ENCODE results near the gene C12orf42.

Gene C12orf42

GRCh38 chr12:103494051-103494733 is 1.6 kb downstream of the C12orf42 start:
- no peak for TF ChIP-seq TAF1 (IDR thresholded peaks at IDR 0.05; ENCODE audit: borderline replicate concordance, insufficient read depth, low read length)
- no peak for TF ChIP-seq REST (IDR thresholded peaks at IDR 0.05; ENCODE audit: insufficient read depth in 1 of 2, low read depth in 2 of 2, low read length in 2 of 2)
- no peak for TF ChIP-seq FOXP2 (optimal IDR thresholded peaks at IDR 0.05; ENCODE audit: borderline replicate concordance, extremely low read depth, extremely low read length, insufficient read depth)
- TF ChIP-seq POLR2AphosphoS5 (IDR thresholded peaks at IDR 0.05; ENCODE audit: low read depth, low read length) = no peak
- no peak for TF ChIP-seq SIN3A (IDR thresholded peaks at IDR 0.05; ENCODE audit: borderline replicate concordance, insufficient read depth, low read length)

GRCh38 chr12:103493199-103493598 is 2.6 kb downstream of the C12orf42 start:
- no peak for TF ChIP-seq POLR2AphosphoS5 (IDR thresholded peaks at IDR 0.05; ENCODE audit: low read depth, low read length)
- TF ChIP-seq SIN3A (IDR thresholded peaks at IDR 0.05; ENCODE audit: borderline replicate concordance, insufficient read depth, low read length) = no peak
- no peak for TF ChIP-seq REST (IDR thresholded peaks at IDR 0.05; ENCODE audit: insufficient read depth in 1 of 2, low read depth in 2 of 2, low read length in 2 of 2)
- no peak for TF ChIP-seq FOXP2 (optimal IDR thresholded peaks at IDR 0.05; ENCODE audit: borderline replicate concordance, extremely low read depth, extremely low read length, insufficient read depth)
- TF ChIP-seq TAF1 (IDR thresholded peaks at IDR 0.05; ENCODE audit: borderline replicate concordance, insufficient read depth, low read length) = no peak

GRCh38 chr12:103482365-103482764 is 13.4 kb downstream of the C12orf42 start:
- TF ChIP-seq TAF1 (IDR thresholded peaks at IDR 0.05; ENCODE audit: borderline replicate concordance, insufficient read depth, low read length) (no peak), FOXP2 (optimal IDR thresholded peaks at IDR 0.05; ENCODE audit: borderline replicate concordance, extremely low read depth, extremely low read length, insufficient read depth) (no peak), REST (IDR thresholded peaks at IDR 0.05; ENCODE audit: insufficient read depth in 1 of 2, low read depth in 2 of 2, low read length in 2 of 2) (no peak), POLR2AphosphoS5 (IDR thresholded peaks at IDR 0.05; ENCODE audit: low read depth, low read length) (no peak), SIN3A (IDR thresholded peaks at IDR 0.05; ENCODE audit: borderline replicate concordance, insufficient read depth, low read length) (no peak)

GRCh38 chr12:103475073-103475472 is 20.7 kb downstream of the C12orf42 start:
- TF ChIP-seq POLR2AphosphoS5 (IDR thresholded peaks at IDR 0.05; ENCODE audit: low read depth, low read length) = no peak
- no peak for TF ChIP-seq FOXP2 (optimal IDR thresholded peaks at IDR 0.05; ENCODE audit: borderline replicate concordance, extremely low read depth, extremely low read length, insufficient read depth)
- TF ChIP-seq TAF1 (IDR thresholded peaks at IDR 0.05; ENCODE audit: borderline replicate concordance, insufficient read depth, low read length) = no peak
- no peak for TF ChIP-seq SIN3A (IDR thresholded peaks at IDR 0.05; ENCODE audit: borderline replicate concordance, insufficient read depth, low read length)
- TF ChIP-seq REST (IDR thresholded peaks at IDR 0.05; ENCODE audit: insufficient read depth in 1 of 2, low read depth in 2 of 2, low read length in 2 of 2) = no peak
